Thyroid gland (tissue), 4 donors: ENCODE results near the gene TMEM59L.

Experiments
- POLR2A ChIP-seq, 2 donors: fragments of 450-650 bp; IDR thresholded peaks; one replicate each; pipeline ENCODE4 v1.6.1; 2017; ENCODE audit warnings: antibody characterized with exemption in 2 of 2, mild to moderate bottlenecking in 2 of 2, moderate library complexity in 1 of 2
- TF ChIP-seq, protein P1 (sequence below), 6 experiments: fragments of 200-600 bp in 3 of 6; fragments of 450-650 bp in 3 of 6; sonication (generic) in 3 of 6; IDR thresholded peaks; one replicate each; pipeline ENCODE4 v1.5.1; 2016 to 2019; ENCODE audit warnings: antibody characterized with exemption in 6 of 6, mild to moderate bottlenecking in 2 of 6, inconsistent platforms in 1 of 6, moderate library complexity in 1 of 6

DNA sequence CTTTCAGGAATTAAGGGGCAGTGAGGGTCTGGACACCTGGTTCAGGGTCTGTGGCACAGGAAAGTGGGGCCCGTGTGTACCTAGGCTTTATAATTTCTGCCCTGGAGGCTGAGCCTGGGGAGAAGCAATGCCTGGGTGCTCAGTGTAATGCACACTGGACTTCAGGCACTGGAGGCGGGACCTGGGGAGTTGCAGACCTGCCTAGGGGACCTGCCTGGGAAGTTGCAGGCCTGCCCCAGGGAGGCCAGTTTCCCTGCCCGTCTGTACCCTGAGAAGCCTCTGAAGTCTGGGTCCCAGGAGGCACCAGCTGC, 2.5 kb upstream of the TMEM59L start:
- TF ChIP-seq, protein P1, sequence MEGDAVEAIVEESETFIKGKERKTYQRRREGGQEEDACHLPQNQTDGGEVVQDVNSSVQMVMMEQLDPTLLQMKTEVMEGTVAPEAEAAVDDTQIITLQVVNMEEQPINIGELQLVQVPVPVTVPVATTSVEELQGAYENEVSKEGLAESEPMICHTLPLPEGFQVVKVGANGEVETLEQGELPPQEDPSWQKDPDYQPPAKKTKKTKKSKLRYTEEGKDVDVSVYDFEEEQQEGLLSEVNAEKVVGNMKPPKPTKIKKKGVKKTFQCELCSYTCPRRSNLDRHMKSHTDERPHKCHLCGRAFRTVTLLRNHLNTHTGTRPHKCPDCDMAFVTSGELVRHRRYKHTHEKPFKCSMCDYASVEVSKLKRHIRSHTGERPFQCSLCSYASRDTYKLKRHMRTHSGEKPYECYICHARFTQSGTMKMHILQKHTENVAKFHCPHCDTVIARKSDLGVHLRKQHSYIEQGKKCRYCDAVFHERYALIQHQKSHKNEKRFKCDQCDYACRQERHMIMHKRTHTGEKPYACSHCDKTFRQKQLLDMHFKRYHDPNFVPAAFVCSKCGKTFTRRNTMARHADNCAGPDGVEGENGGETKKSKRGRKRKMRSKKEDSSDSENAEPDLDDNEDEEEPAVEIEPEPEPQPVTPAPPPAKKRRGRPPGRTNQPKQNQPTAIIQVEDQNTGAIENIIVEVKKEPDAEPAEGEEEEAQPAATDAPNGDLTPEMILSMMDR (IDR thresholded peaks at IDR 0.05) = no peak
- no peak for TF ChIP-seq POLR2A (IDR thresholded peaks at IDR 0.05)
